ENCODE measurements around the gene SAFB.

SAFB gene

GRCh38 chr19:5632657-5633056 lies 9.8 kb downstream of the SAFB start:
- Histone ChIP-seq H3K9me3 (ENCODE audit: insufficient read depth, low read length) (no peaks in the 10 kb centered on the region), H3K79me2 (ENCODE audit: low read length) (peaks cover 100% of the 10 kb centered on the region), H3K27me3 (ENCODE audit: low read depth, low read length) (no peaks in the 10 kb centered on the region), H3K4me3 (ENCODE audit: low read length) (no peak overlapping the region), H3K4me1 (ENCODE audit: low read length) (peaks cover 31% of the 10 kb centered on the region), H2AFZ (ENCODE audit: low read depth, low read length) (no peak overlapping the region), H3K27ac (ENCODE audit: low read length) (no peak overlapping the region), H3K9ac (ENCODE audit: low read length) (no peak overlapping the region), H4K20me1 (ENCODE audit: insufficient read depth, low read length) (peaks cover 91% of the 10 kb centered on the region), H3K4me2 (ENCODE audit: low read length) (no peak overlapping the region), H3K36me3 (replicated peaks; ENCODE audit: low read depth, low read length) (peaks cover 70% of the 10 kb centered on the region)
- TF ChIP-seq CTCF (IDR thresholded peaks at IDR 0.05; ENCODE audit: low read depth, low read length) (no peak), EZH2phosphoT487 (IDR thresholded peaks at IDR 0.05; ENCODE audit: low read depth) (no peak)

GRCh38 chr19:5635427-5635826 lies 12.5 kb downstream of the SAFB start:
- peaks cover 100% of the 10 kb centered on the region for H3K79me2 ChIP-seq (ENCODE audit: low read length)
- peaks cover 55% of the 10 kb centered on the region for H3K36me3 ChIP-seq (replicated peaks; ENCODE audit: low read depth, low read length)
- TF ChIP-seq EZH2phosphoT487 (IDR thresholded peaks at IDR 0.05; ENCODE audit: low read depth) = no peak
- TF ChIP-seq CTCF (IDR thresholded peaks at IDR 0.05; ENCODE audit: low read depth, low read length) = no peak
- peaks cover 89% of the 10 kb centered on the region for H4K20me1 ChIP-seq (ENCODE audit: insufficient read depth, low read length)
- no peak overlapping the region for H3K27ac ChIP-seq (ENCODE audit: low read length)
- H3K9me3 ChIP-seq (ENCODE audit: insufficient read depth, low read length) = no peaks in the 10 kb centered on the region
- peaks cover 13% of the 10 kb centered on the region for H3K4me1 ChIP-seq (ENCODE audit: low read length)
- no peak overlapping the region for H3K4me3 ChIP-seq (ENCODE audit: low read length)
- no peak overlapping the region for H3K9ac ChIP-seq (ENCODE audit: low read length)
- no peak overlapping the region for H2AFZ ChIP-seq (ENCODE audit: low read depth, low read length)
- H3K4me2 ChIP-seq (ENCODE audit: low read length) = no peak overlapping the region
- no peaks in the 10 kb centered on the region for H3K27me3 ChIP-seq (ENCODE audit: low read depth, low read length)

- Histone ChIP-seq H2AFZ (ENCODE audit: low read depth, low read length) (no peak overlapping the region), H3K4me1 (ENCODE audit: low read length) (peaks cover 13% of the 10 kb centered on the region), H3K27me3 (ENCODE audit: low read depth, low read length) (no peaks in the 10 kb centered on the region), H3K9ac (ENCODE audit: low read length) (no peak overlapping the region), H3K36me3 (replicated peaks; ENCODE audit: low read depth, low read length) (peaks cover 56% of the 10 kb centered on the region), H3K27ac (ENCODE audit: low read length) (no peak overlapping the region), H3K4me3 (ENCODE audit: low read length) (no peak overlapping the region), H3K9me3 (ENCODE audit: insufficient read depth, low read length) (no peaks in the 10 kb centered on the region), H3K79me2 (ENCODE audit: low read length) (peaks cover 100% of the 10 kb centered on the region), H4K20me1 (ENCODE audit: insufficient read depth, low read length) (peaks cover 91% of the 10 kb centered on the region), H3K4me2 (ENCODE audit: low read length) (no peak overlapping the region)
- no peak for TF ChIP-seq EZH2phosphoT487 (IDR thresholded peaks at IDR 0.05; ENCODE audit: low read depth)
- no peak for TF ChIP-seq CTCF (IDR thresholded peaks at IDR 0.05; ENCODE audit: low read depth, low read length)
Measured at GRCh38 chr19:5637971-5638370, 15.1 kb downstream of the SAFB start.

- Histone ChIP-seq H3K4me1 (ENCODE audit: low read length) (no peaks in the 10 kb centered on the region), H3K36me3 (replicated peaks; ENCODE audit: low read depth, low read length) (peaks cover 67% of the 10 kb centered on the region), H3K4me2 (ENCODE audit: low read length) (no peak overlapping the region), H4K20me1 (ENCODE audit: insufficient read depth, low read length) (peaks cover 92% of the 10 kb centered on the region), H3K27me3 (ENCODE audit: low read depth, low read length) (no peaks in the 10 kb centered on the region), H3K4me3 (ENCODE audit: low read length) (no peak overlapping the region), H3K9me3 (ENCODE audit: insufficient read depth, low read length) (no peaks in the 10 kb centered on the region), H3K79me2 (ENCODE audit: low read length) (peaks cover 100% of the 10 kb centered on the region), H2AFZ (ENCODE audit: low read depth, low read length) (no peak overlapping the region), H3K9ac (ENCODE audit: low read length) (no peak overlapping the region), H3K27ac (ENCODE audit: low read length) (no peak overlapping the region)
- TF ChIP-seq EZH2phosphoT487 (IDR thresholded peaks at IDR 0.05; ENCODE audit: low read depth) (no peak), CTCF (IDR thresholded peaks at IDR 0.05; ENCODE audit: low read depth, low read length) (no peak)
Measured at GRCh38 chr19:5641171-5641570, 18.3 kb downstream of the SAFB start.
